Endodermal cell (in vitro differentiated cells): ENCODE measurements around the gene NKAIN4. TPM values are rescaled to one million over a fixed set of nuclear protein-coding genes. Genes with fewer than 3 reads are reported as not detected.

Experiments used
- DNase-seq: peaks from one replicate; pipeline ENCODE4 v3.0.0-alpha.2; 2017
- H3K27ac ChIP-seq: 2 replicates; pipeline ENCODE4 v1.5.1; 2013; ENCODE audit warnings: mild to moderate bottlenecking, low read depth, low read length, moderate library complexity
- H3K27me3 ChIP-seq: 2 replicates; pipeline ENCODE4 v1.6.1; 2013; ENCODE audit warnings: mild to moderate bottlenecking, low read length, moderate library complexity; ENCODE audit not compliant: insufficient read depth, control insufficient read depth, poor library complexity, severe bottlenecking
- H3K36me3 ChIP-seq: 2 replicates; pipeline ENCODE4 v1.7.0; 2013; ENCODE audit warnings: mild to moderate bottlenecking, low read length, moderate library complexity; ENCODE audit not compliant: control insufficient read depth, insufficient read depth
- H3K4me1 ChIP-seq: one replicate; pipeline ENCODE4 v1.7.0; 2013; ENCODE audit warnings: low read length; ENCODE audit not compliant: control insufficient read depth, insufficient read depth
- H3K4me3 ChIP-seq: 2 replicates; pipeline ENCODE4 v1.5.1; 2013; ENCODE audit warnings: mild to moderate bottlenecking, low read length, moderate library complexity
- H3K9ac ChIP-seq: 2 replicates; pipeline ENCODE4 v1.6.1; 2013; ENCODE audit warnings: mild to moderate bottlenecking, low read length, moderate library complexity; ENCODE audit not compliant: poor library complexity, severe bottlenecking; ENCODE audit errors: extremely low read depth
- H3K9me3 ChIP-seq: 2 replicates; pipeline ENCODE4 v1.6.1; 2013; ENCODE audit warnings: mild to moderate bottlenecking, low read length, moderate library complexity; ENCODE audit not compliant: control insufficient read depth
- H3K27ac Mint-ChIP-seq: 2 replicates; pipeline ENCODE4 v1.8.0; 2020; ENCODE audit warnings: mixed read lengths
- H3K27me3 Mint-ChIP-seq: 2 replicates; pipeline ENCODE4 v1.8.0; 2021; ENCODE audit warnings: mild to moderate bottlenecking, mixed read lengths; ENCODE audit not compliant: insufficient read depth
- H3K36me3 Mint-ChIP-seq: 2 replicates; pipeline ENCODE4 v1.8.0; 2020; ENCODE audit warnings: low read depth, mixed read lengths
- H3K4me1 Mint-ChIP-seq: 2 replicates; pipeline ENCODE4 v1.8.0; 2020; ENCODE audit warnings: mixed read lengths
- H3K4me3 Mint-ChIP-seq: 2 replicates; pipeline ENCODE4 v1.8.0; 2020; ENCODE audit warnings: mild to moderate bottlenecking, moderate library complexity, mixed read lengths
- H3K9me3 Mint-ChIP-seq: 2 replicates; pipeline ENCODE4 v1.8.0; 2020; ENCODE audit warnings: mild to moderate bottlenecking, mixed read lengths
- CTCF ChIP-seq: fragments of 200-600 bp; sonication (generic); conservative IDR thresholded peaks from 2 replicates; pipeline ENCODE4 v1.5.0; 2021; ENCODE audit warnings: antibody characterized with exemption, mild to moderate bottlenecking
- WGBS, 2 experiments: methylation state at CpG; one replicate each; pipeline versions ENCODE4 v1.1.5 to v1.1.7; 2013; ENCODE audit warnings: missing lambda C conversion rate in 2 of 2, mixed read lengths in 1 of 2; ENCODE audit not compliant: insufficient coverage in 1 of 2, insufficient read length in 1 of 2; 5-methylcytosine and 5-hydroxymethylcytosine counted together
- total RNA-seq, 2 donors: library from RNA; stranded (reverse); fragmentation: NEBNext Ultra II Directional in 1 of 2; extraction: Animal tissue kit (Norgen Biotek cat#: 25700) in 1 of 2; gene quantifications; 2 replicates in 1 of 2; 3 replicates in 1 of 2; pipeline ENCODE4 v1.2.1, GENCODE V29; 2021

The NKAIN4 gene
- total RNA-seq, 2 donors from 2014 or later = 0.24 to 1.7 TPM

- Mint-ChIP-seq H3K27me3 (no peaks in the 10 kb centered on the region), H3K36me3 (peaks cover 4% of the 10 kb centered on the region), H3K4me1 (no peaks in the 10 kb centered on the region), H3K27ac (no peak overlapping the region), H3K9me3 (no peaks in the 10 kb centered on the region), H3K4me3 (no peak overlapping the region)
- Histone ChIP-seq H3K36me3 (no peaks in the 10 kb centered on the region), H3K27me3 (no peaks in the 10 kb centered on the region), H3K27ac (no peak overlapping the region), H3K9ac (no peak overlapping the region), H3K4me3 (no peak overlapping the region), H3K9me3 (no peaks in the 10 kb centered on the region), H3K4me1 (no peaks in the 10 kb centered on the region)
- WGBS, 2 experiments = 83 to 84% methylated on average over 12 of the region's 12 CpGs
- no peak for TF ChIP-seq CTCF
- DNase-seq = no peak
Measured at GRCh38 chr20:63265891-63266515, 11.7 kb upstream of the NKAIN4 start.

GRCh38 chr20:63264519-63264918 is 10.3 kb upstream of the NKAIN4 start:
- 82 to 86% methylated on average over 14 of the region's 14 CpGs for WGBS, 2 experiments
- DNase-seq = no peak
- no peak overlapping the region for H3K4me3 ChIP-seq
- no peaks in the 10 kb centered on the region for H3K4me1 ChIP-seq
- no peaks in the 10 kb centered on the region for H3K4me1 Mint-ChIP-seq
- H3K36me3 Mint-ChIP-seq = no peaks in the 10 kb centered on the region
- H3K9me3 Mint-ChIP-seq = no peaks in the 10 kb centered on the region
- H3K27ac ChIP-seq = no peak overlapping the region
- H3K9ac ChIP-seq = no peak overlapping the region
- H3K36me3 ChIP-seq = no peaks in the 10 kb centered on the region
- TF ChIP-seq CTCF = no peak
- no peaks in the 10 kb centered on the region for H3K27me3 ChIP-seq
- H3K27me3 Mint-ChIP-seq = no peaks in the 10 kb centered on the region
- no peak overlapping the region for H3K4me3 Mint-ChIP-seq
- H3K27ac Mint-ChIP-seq = no peak overlapping the region
- no peaks in the 10 kb centered on the region for H3K9me3 ChIP-seq

- no peaks in the 10 kb centered on the region for H3K36me3 ChIP-seq
- H3K27me3 Mint-ChIP-seq = peaks cover 2% of the 10 kb centered on the region
- H3K4me1 Mint-ChIP-seq = no peaks in the 10 kb centered on the region
- no peaks in the 10 kb centered on the region for H3K27me3 ChIP-seq
- no peaks in the 10 kb centered on the region for H3K36me3 Mint-ChIP-seq
- H3K9me3 Mint-ChIP-seq = no peaks in the 10 kb centered on the region
- H3K4me3 Mint-ChIP-seq = no peak overlapping the region
- H3K9ac ChIP-seq = no peak overlapping the region
- WGBS, 2 experiments = 89 to 90% methylated on average over 8 to 10 of the region's 10 CpGs
- no peak overlapping the region for H3K4me3 ChIP-seq
- H3K27ac ChIP-seq = no peak overlapping the region
- no peak for TF ChIP-seq CTCF
- H3K4me1 ChIP-seq = no peaks in the 10 kb centered on the region
- no peak overlapping the region for H3K27ac Mint-ChIP-seq
- H3K9me3 ChIP-seq = no peaks in the 10 kb centered on the region
- no peak for DNase-seq
Measured at GRCh38 chr20:63264000-63264399, 9.7 kb upstream of the NKAIN4 start.
